M059J (cell line): ENCODE measurements around the gene KIF21B. TPM values are rescaled to one million over a fixed set of nuclear protein-coding genes. Genes with fewer than 3 reads are reported as not detected.

Experiments
- DNase-seq: peaks from one replicate; pipeline ENCODE4 v3.0.0-alpha.2; 2012; ENCODE audit warnings: low read depth
- total RNA-seq: library from RNA; depleted of rRNA; stranded (reverse); fragments of >200 nt; shearing (Covaris generic); gene quantifications from 2 replicates; pipeline ENCODE4 v1.2.3, GENCODE V29; 2014

KIF21B gene
- total RNA-seq, 1 experiment from 2014 or later, result 1.2 TPM

- DNase-seq, result peak; percentile 30
Observed at GRCh38 chr1:201020721-201021629, 2.5 kb downstream of the KIF21B start.

GRCh38 chr1:201020040-201020591, 3.4 kb downstream of the KIF21B start:
- DNase-seq, result peak; percentile 15

- DNase-seq, result peak; percentile 74
Observed at GRCh38 chr1:201019321-201019977, 4.1 kb downstream of the KIF21B start.

DNA sequence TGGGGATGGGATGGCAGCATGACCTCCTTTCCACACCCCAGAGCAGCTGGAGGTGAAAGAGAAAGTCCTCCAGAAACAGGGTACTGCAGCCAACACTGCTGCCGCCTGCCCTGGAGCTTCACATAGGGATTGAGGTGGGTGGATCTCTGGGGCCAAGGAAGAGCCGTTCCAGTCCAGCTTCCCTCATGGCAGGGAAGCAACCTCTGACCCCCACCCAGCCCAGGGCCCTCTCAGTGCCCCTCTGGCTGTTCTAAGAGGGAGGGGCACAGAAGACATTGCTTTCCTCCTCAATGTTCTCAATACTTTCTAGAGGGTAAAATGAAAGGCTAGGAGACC, 5.7 kb downstream of the KIF21B start:
- DNase-seq, result no peak

DNA sequence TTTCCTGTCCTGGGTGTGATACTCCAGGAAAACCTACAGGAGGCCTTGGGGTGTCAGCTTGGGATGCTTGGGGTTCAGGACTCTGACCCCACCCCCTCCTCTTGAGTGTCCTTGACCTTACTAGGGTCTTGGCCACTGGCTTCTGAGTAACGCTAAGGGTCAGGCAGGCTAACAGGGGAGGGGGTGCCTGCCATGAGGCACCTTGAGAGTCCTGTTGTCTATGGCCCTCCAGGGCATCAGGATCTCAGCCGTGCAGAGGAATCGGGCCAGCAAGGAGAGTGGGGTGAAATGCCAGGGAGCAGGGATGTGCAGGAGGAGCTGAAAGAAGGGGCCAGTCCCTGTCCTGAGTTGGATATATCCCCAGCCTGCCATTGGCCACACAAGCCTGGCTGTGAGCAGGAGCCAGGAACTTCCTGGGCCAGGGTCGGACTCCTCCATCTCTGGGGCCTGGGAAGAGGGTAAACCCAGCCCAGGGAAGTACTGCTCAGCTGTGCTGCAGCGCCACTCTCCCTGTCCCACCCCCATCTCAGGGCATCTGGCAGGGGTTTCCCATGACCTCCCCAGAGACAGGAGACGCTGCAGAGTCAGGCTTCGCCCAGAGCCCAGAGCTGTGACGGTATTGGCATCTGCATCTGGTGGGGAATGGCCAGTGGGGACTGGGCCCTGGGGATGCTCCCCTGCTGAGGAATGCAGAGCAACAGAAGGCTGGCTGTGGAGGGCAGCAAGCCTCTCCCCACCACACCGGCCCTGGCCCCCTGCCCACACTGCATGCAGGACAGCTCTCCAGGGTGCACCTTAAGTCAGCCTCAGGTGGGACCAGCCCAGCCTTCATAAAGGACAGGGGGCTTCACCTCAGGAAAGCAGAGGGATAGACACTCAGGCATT, 6.3 kb downstream of the KIF21B start:
- DNase-seq, result no peak

- DNase-seq, result peak; percentile 40
Observed at GRCh38 chr1:201016211-201016651, 7.3 kb downstream of the KIF21B start.

DNA sequence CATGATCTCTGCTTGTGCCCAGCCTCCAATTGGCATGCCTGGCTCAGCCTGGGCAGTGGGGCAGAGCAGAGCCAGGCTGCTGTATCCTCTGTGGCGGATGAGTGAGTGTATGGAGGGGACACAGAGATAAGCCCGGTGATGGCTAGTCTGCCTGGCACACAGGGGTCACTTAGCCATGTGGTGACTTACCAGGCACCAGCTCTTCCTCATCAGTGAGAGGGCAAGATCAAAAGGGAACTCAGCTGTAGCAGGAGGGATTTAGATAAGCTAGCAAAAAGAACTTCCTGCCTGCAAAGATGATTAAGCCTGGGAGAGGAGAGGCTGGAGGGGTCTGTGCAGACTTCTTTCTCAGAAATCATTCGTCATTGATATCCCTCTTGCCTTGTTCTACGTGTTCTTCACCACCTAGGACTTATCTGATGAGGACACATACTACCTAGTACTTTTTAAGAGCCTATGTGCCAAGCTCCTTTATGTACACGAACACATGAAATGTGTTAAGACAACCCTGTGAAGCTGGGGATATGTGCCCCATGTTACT, 7.9 kb downstream of the KIF21B start:
- peak; percentile 20 for DNase-seq

GRCh38 chr1:201014816-201015200, 8.7 kb downstream of the KIF21B start:
- no peak for DNase-seq

DNA sequence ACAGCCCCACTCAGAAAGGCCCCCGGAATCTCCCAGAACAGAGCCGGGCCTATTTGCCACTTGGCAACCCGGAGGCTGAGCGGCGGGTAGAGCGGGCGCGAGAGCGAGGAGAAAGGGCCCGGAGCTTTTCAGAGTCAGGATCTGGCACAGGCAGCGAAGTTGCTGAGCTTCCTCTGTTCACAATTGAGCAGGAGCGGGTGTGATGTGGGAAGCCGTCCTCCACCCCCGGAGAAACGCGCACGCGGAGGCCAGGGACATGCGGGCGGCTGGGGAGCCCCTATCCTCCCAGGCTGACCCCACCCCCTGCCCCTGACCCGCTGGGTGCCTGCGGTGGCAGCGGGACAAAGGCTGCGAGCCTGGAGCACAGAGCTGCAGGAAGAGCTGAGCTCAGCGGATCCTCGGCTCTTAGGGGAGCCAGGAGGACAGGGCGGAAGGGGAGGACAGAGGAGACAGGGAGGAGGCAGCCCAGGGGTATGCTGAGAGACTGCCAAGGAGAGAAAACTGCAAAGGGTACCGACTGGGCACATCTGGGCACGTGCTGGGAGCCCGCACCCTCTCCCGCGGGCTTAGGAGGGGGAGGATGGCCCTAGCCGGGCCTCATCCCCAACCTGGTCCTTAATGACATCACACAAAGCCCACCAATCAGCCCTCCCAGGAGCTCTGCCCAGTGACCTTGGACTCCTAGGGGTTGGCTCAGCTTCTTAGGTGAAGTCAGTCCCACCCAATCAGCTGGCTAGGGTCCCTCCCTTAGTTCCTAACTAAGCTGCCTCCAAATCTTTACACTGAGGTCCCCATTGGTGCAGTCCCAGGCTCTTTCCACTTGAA, 9.3 kb downstream of the KIF21B start:
- DNase-seq, result no peak

DNA sequence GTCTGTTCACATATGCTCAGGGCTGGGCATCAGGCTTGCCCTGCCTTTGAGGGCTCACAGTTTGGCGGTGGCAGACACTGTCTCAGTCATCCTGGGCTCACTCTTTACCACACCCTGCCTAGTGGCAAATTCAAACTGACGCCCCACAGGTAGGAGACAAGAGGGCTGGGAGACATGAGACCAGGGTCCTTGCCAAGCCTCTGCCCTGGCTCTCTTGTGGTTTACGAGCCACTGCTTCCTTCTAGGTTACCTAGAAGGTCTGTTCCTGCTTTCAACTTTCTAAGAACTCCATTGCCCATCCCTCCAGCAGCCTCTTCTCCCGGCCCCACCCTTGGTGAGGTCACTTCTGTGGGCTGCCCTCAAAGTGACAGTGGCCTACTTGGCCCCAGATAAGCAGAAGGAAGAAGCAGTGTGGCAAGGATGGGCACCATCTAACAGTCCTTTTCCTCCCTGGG, 10.5 kb downstream of the KIF21B start:
- DNase-seq, result no peak

GRCh38 chr1:201011616-201012015, 11.9 kb downstream of the KIF21B start:
- no peak for DNase-seq

- no peak for DNase-seq
Observed at GRCh38 chr1:201009962-201010645, 13.4 kb downstream of the KIF21B start.

DNA sequence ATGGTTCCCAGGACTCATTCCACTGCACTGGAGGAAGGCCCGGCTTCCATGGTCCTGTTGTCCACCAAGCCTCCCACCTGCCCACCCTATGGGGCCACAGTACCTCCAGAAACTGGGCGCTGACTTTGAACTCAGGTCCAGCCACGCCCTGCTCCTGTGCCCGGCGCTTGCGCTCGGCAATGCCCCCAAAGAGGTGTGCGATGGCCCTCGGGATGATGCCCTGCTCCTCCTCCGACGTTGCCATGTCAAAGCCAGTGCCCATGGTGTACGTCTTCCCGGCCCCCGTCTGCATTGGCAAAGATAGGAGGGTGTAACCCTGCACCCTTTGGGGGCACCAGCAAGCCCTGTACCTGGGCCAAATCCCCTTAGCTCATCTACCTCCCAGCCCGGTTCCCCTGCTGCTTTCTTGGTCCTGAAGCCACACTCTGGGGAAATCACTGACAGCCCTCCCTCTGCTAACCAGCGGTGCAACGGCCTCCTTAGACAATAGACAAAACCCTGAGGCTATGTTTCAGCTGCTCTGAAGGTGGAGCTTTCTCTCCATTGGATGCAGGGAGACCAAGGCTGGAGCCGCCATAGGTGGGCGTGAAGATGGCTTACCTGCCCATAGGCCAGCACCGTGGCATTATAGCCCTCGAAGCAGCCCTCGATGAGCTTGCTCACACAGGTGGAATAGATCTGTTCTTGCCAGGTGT, 14.7 kb downstream of the KIF21B start:
- DNase-seq, result no peak

DNA sequence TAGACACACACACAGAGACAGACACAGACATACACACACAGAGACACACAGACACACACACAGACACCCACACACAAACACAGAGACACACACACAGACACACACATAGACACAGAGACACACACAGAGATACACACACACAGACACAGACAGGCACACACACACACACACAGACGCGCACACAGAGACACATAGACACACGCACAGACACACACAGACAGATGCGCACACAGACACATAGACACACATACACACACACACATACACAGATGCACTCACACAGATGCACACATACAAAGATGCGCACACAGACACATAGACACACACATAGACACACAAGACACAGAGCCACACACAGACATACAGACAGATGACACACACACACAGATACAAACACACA, 16.0 kb downstream of the KIF21B start:
- DNase-seq, result no peak

DNA sequence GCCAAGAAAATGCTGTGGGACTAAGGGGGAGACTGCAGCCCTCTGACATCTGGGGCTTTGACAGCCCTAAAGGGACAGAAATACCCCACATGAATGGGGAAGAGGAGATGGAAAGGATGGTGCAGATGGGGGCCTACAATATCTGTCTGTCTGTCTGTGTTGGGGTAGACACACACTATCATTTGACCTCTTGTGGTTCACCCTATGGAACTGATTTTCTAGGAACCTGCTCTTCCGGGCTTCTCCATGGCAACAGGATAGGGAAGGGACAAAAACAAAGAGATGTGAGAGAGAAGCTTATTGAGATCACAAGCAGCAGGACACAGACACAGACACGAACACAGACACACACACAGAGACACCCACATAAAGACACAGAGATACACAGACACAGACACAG, 17.1 kb downstream of the KIF21B start:
- peak; percentile 44 for DNase-seq

DNA sequence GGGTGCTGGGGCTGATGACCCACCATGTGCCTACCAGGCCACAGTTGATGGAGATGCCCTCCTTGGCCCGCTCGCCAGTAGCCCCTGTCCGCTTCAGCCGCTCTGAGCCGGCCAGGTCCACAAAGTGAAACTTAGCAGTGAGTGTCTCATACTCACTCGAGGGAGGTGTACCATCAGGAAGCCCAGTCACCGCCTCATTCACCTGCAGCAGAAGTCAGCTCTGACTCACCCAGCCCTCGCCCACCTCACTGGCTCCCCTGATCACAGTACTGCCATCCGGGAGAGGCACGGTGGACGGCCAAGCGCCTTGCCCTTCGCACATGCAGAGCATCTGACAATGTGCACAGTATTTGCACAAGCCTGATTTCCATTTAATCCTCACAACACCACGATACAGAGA, 18.8 kb downstream of the KIF21B start:
- no peak for DNase-seq

DNA sequence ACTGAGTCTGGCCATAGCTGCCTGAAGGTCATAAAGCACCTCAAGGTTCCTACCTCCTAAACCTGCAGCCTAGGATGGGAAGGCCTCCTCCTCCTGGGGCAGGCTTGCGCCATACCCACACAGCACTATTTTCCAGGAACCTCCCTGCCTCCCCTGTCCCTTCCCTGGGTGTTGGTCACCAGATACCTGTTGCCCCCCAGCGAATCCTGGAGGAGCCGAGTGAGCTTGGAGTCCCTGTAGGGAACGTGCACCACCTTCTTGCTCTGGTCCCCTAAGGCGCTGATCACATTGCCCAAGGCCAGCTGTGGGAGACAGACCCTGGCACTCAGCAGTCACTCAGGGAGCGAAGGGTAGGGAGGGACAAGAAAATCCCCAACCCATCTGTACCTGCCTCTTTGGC, 19.4 kb downstream of the KIF21B start:
- DNase-seq, result no peak

GRCh38 chr1:201002510-201002909, 21.0 kb downstream of the KIF21B start:
- DNase-seq, result no peak

GRCh38 chr1:201001962-201002361, 21.6 kb downstream of the KIF21B start:
- peak; percentile 75 for DNase-seq
